ENCODE results near the gene ERCC8.
"Not testable (repeated sequence)": the region's sequence is repeated elsewhere in the genome, so short reads cannot be mapped to it uniquely, and the experiment has no call there.

ERCC8 gene, protein sequence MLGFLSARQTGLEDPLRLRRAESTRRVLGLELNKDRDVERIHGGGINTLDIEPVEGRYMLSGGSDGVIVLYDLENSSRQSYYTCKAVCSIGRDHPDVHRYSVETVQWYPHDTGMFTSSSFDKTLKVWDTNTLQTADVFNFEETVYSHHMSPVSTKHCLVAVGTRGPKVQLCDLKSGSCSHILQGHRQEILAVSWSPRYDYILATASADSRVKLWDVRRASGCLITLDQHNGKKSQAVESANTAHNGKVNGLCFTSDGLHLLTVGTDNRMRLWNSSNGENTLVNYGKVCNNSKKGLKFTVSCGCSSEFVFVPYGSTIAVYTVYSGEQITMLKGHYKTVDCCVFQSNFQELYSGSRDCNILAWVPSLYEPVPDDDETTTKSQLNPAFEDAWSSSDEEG

GRCh38 chr5:60944904-60945812 is at the start of gene ERCC8, which contains the start of gene NDUFAF2:
TSS of gene ERCC8 (minus strand) at chr5:60945070. CDS start at chr5:60945008, 62 bp downstream.
TSS of gene NDUFAF2 (plus strand) at chr5:60945205. CDS start at chr5:60945256, 51 bp downstream.
- DNase-seq = peak; percentile 74

DNA sequence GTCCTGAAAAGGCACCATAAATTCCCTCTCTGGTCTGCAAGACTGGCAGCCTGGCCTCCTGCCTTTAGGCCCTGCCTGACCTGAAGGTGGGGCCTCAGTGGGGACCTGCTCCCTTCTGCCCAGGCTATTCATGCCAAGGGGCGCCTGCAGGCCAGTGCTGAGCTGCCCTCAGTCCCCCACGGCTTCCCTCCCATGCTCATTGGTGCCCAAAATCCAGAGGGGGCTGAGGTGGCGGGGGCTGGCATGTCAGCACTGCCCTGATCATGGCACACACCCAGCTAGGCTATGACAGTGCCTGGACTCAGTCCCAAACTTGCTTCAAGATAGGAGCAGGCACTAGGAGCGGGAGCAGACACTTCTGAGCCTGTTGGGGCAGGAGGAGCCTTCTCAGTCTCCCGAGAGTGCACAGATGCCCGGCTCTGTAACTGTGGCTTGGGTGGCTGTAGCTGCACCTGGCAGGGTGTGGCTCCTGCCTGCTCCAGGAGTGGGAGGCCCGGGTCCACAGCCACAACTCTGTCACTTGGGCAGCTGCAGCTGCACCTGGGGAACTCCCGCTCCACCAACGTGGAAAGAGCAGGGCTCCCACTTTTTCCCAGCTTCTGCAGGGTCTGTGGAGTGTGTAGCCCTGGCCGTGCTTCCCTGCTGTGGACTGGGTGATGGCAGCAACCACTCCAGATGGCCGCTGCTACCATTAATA is 49.2 kb upstream of the ERCC8 start:
- DNase-seq = no peak

DNA sequence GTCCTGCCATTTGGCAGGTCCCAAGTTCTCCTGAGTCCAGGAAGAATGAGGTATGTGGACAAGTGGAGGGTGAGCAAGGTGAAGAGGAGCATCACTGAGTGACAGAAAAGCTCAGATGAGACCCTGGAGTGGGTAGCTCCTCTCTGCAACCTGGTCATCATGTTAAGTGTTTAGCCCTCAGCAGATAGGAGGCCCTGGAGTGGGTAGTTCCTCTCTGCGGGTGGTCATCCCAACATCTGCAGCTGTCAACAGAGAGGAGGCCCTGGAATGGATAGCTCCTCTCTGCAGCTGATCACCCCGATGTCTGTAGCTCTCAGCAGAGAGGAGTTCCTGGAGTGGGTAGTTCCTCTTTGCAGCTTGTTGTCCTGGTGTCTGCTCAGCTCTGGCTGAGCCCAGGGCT is 48.6 kb upstream of the ERCC8 start:
- DNase-seq = no peak

- DNase-seq = no peak
These were observed 48.0 kb upstream of the ERCC8 start for GRCh38 chr5:60992871-60993270.

- no peak for DNase-seq
These were observed 44.9 kb upstream of the ERCC8 start for GRCh38 chr5:60989790-60990189.

GRCh38 chr5:60982127-60982526 is 37.3 kb upstream of the ERCC8 start:
- not testable (repeated sequence) for DNase-seq

GRCh38 chr5:60980511-60980910 is 35.6 kb upstream of the ERCC8 start:
- no peak for DNase-seq

GRCh38 chr5:60978968-60979367 is 34.1 kb upstream of the ERCC8 start:
- DNase-seq = no peak

DNA sequence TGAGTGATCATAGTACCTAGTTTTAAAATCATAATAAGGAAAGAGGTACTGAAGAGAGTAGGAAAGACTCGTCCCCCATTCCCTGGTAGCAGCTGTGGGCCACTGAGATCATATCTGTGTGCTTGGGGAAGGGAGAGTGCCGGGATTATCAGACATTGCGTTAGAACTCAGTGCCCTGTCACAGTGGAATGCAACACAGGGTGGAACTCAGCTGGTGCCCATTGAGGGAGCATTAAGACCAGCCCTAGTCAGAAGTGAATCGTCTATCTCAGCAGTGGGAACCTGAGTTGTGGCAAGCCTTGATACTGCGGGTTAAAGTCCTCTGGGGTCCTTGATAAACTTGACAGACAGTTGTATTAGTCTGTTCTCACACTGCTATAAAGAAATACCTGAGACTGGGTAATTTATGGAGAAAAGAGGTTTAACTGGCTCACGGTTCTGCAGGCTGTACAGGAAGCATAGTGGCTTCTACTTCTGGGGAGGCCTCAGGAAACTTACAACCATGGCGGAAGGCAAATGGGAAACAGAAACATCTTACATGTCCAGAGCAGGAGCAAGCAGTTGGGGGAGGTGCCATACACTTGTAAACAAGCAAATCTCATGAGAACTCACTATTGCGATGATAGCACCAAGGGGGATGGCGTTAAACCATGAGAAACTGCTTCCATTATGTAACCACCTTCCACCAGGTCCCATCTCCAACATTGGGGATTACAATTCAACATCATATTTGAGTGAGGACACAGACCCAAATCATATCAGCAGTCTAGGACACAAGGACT is 33.3 kb upstream of the ERCC8 start:
- no peak for DNase-seq

- DNase-seq = no peak
These were observed 27.4 kb upstream of the ERCC8 start for GRCh38 chr5:60972231-60972630.

DNA sequence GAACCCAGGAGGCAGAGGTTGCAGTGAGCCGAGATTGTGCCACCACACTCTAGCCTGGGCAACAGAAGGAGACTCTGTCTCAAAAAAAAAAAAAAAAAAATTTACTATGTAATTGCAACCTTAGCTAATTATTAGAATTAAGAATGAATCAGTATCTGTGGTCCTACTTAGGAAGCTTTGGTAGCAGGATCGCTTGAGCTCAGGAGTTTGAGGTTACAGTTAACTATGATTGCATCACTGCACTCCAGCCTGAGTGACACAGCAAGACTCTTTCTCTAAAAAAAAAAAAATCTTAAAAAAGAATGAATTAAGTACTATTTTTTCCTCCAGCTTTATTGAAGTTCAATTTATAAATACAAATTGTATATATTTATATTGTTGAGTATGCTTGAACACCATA is 16.8 kb upstream of the ERCC8 start:
- DNase-seq = no peak

GRCh38 chr5:60960591-60960990 is 15.7 kb upstream of the ERCC8 start:
- no peak for DNase-seq

DNA sequence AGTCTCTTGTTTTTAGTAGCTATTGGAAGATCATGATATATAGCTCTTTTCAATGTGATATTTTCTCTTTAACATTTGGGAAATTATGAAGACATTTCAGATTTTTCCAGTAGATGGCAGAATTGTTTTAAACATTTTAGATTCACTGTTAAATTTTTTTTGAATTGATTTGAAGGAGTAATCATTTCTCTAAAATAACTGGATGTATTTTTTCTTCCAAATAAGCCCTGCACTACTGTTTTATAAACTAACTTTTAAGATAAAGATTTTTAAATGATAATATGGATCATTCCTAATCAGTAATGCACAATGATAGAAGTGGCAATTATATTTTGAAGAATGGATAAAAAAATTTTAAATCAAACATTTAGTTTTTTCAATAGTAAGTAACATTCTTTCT is 14.3 kb upstream of the ERCC8 start:
- DNase-seq = no peak

GRCh38 chr5:60958712-60959111 is 13.8 kb upstream of the ERCC8 start:
- no peak for DNase-seq

GRCh38 chr5:60958088-60958487 is 13.2 kb upstream of the ERCC8 start:
- no peak for DNase-seq

DNA sequence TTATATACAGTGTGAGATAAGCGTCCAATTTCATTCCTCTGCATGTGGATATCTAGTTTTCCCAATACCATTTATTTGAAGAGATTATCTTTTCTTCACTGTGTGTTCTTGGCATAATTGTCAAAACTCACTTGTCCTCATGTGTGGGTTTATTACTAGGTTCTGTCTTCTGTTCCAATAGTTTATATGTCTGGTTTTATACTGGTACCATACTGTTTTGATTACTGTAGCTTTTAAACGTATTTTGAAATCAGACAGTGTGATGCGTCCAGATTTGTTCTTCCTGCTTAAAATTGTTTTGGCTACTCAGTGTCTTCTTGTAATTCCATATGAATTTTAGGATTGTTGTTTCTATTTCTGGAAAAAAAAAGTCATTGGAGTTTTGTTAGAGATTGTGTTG is 10.4 kb upstream of the ERCC8 start:
- no peak for DNase-seq

DNA sequence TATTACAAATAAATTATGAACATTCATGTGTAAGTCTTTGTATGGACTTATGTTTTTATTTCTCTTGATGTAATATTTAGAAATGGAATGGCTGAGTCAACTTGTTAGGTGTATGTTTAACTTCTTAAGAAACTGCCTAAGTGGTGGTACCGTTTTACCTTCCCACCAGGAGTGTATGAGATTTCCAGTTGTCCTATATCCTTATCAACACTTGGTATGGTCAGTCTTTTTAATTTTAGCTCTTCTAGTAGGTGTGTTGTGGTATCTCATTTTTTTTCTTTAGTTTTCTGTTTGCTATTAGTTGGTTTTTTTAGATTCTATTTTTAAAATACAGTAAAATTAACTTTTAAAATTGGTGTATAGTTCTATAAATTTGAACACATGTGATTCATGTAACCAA is 3.9 kb upstream of the ERCC8 start:
- DNase-seq = no peak

GRCh38 chr5:60945813-60946187 is 930 bp upstream of the ERCC8 start:
- DNase-seq = no peak

DNA sequence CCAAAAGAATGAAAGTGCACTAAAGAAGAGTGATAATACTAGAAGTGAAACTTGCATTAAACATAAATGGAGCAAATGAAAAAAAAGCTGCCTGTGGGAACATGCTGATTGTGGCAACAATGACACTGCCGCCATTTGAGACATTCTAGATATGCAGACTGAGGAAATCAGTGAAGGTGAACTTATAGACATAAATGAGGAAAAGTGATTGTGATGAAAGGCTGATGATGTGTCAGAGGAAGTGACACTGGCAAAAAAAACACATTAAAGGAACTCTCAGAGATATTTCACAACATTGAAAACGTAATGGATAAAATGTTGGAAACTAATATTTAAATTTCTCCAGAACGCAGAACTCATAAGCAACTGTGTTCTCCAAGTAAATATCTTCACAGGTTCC is 1.2 kb downstream of the ERCC8 start:
- no peak for DNase-seq

DNA sequence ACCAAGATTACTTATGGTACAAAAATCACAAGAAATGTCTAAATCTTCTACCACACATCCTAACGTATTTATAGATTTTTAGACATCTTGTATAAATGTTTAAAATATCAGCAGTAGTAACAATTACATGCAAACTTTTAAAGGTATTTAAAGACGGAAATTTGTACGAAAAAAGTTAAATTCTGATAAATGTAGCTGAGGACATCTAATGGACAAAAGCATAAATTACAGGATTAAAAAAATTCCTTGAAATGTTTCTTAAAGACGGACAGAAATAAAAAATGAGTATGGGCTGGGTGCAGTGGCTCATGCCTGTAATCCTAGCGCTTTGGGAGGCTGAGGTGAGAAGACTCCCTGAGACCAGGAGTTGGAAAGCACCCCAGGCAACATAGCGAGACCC is 15.8 kb downstream of the ERCC8 start:
- no peak for DNase-seq

DNA sequence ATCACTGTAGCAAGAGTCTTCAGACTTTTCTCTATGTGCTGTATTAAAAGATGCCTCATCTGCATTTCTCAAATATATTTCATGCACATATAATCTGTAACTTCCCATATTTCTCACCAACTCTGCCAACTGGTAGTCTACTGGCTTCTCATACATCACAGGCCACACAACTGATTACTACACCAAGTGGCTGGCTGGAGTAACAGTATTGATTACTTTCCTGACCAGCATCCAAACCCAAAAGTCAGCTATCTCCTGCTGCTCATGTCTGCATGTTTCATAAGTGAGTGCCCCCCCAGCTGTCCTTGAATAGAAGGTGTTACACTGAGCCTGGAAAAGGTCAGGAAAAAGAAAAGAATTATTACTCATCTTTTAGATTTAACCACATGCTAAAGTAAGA is 17.4 kb downstream of the ERCC8 start:
- DNase-seq = no peak

DNA sequence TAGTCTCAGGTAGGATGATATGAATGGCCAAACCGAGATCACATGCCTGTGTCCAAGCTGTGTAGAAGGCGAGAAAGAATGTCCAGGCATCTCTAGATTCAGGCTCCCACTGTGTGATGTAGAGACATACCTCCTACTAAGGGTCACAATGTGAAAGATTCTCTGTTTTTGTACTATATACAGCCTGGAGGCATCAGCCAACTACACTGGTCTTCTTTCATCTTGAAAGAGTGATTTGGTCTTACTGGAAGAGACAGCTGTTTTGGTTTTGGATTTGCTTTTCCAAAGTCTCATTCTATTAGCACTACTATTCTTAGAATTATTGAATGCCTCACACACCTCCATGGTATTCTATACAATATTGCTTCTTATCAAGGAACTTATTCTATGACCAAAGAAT is 26.4 kb downstream of the ERCC8 start:
- DNase-seq = no peak

DNA sequence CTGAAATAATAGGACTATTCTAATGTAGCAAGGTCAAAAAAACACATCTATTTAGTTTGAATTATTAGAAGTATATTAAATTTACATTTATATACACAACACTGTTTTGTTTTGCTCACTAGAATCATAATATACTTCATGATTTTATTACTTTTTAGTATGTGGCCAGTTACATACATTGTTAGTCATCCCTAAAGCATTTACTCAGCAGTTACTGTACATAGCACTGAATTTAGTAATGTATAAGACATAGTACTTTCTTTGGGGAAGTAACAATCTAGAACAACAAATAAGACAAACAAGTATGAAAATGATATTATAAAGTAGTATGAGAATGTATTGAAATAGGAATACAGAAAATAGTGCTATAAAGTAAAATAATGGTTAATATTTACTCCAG is 28.2 kb downstream of the ERCC8 start:
- no peak for DNase-seq
